Psoas muscle (tissue), 8 donors: ENCODE results near the gene DUSP18. TPM values are rescaled to one million over a fixed set of nuclear protein-coding genes. Genes with fewer than 3 reads are reported as not detected.
A peak's percentile ranks its signal among the peaks of the same experiment; 100 is the strongest.

ENCODE experiments used
- ATAC-seq, 4 donors: fragments of 200-7000 bp; cut with Tn5 transposase; one replicate each; pipeline ENCODE4 v1.9.1; 2020; ENCODE audit warnings: moderate library complexity in 3 of 4, mild to moderate bottlenecking in 2 of 4
- DNase-seq, 2 donors: peaks; one replicate each; pipeline ENCODE4 v3.0.0-alpha.2; 2020
- H3K27ac ChIP-seq: fragments of 200-600 bp; one replicate; pipeline ENCODE4 v1.8.0; 2022
- H3K27me3 ChIP-seq, 3 donors: fragments of 200-600 bp in 1 of 3; one replicate each; pipeline versions ENCODE4 v1.6.1 to v1.8.0; 2013 to 2022; ENCODE audit warnings: low read length in 2 of 3, mild to moderate bottlenecking in 2 of 3, moderate library complexity in 1 of 3; ENCODE audit not compliant: insufficient read depth in 3 of 3
- H3K36me3 ChIP-seq, 2 donors: fragments of 200-600 bp in 1 of 2; one replicate each; pipeline versions ENCODE4 v1.6.1 to v1.8.0; 2013 to 2022; ENCODE audit warnings: low read depth in 1 of 2, mild to moderate bottlenecking in 1 of 2, moderate library complexity in 1 of 2; ENCODE audit not compliant: insufficient read depth in 1 of 2
- H3K4me1 ChIP-seq: fragments of 200-600 bp; one replicate; pipeline ENCODE4 v1.8.0; 2022
- H3K4me3 ChIP-seq: fragments of 200-600 bp; one replicate; pipeline ENCODE4 v1.8.0; 2022; ENCODE audit warnings: mild to moderate bottlenecking
- H3K9me3 ChIP-seq: fragments of 200-600 bp; one replicate; pipeline ENCODE4 v1.8.0; 2022
- WGBS, 3 donors: extraction: QIAGEN DNeasy Blood & Tissue Kit; methylation state at CpG; one replicate each; pipeline versions ENCODE4 v1.1.6 to v1.1.7; 2013; 5-methylcytosine and 5-hydroxymethylcytosine counted together
- intact Hi-C, 2 donors: fragments of 100-400 bp; cut with DNase I; formaldehyde crosslinking; loops; one replicate each; pipeline versions ENCODE4 v1.11.0 to v1.14.2; 2022
- polyA plus RNA-seq, 3 donors: library from polyadenylated mRNA; stranded (reverse); fragments of 200-250 nt; gene quantifications; one replicate each; pipeline ENCODE4 v1.2.3, GENCODE V29; 2013
- total RNA-seq, 4 donors: library from RNA; stranded (reverse); fragmentation: NEBNext Ultra II Directional in 2 of 4; extraction: Animal tissue kit (Norgen Biotek cat#: 25700) in 2 of 4; gene quantifications; one replicate each; pipeline versions ENCODE4 v1.2.1 to v1.2.4, GENCODE V29; 2021 to 2023
- TF ChIP-seq, protein P1 (sequence below): fragments of 200-600 bp; IDR thresholded peaks from one replicate; pipeline ENCODE4 v1.8.0; 2022; ENCODE audit warnings: antibody characterized with exemption
- donor health status: healthy with polysubstance abuse.
- donor health status: DM: no; HTN: no; CAD: no; lungs with moderate emphysema.
- donor health status: Bipolar disorder and iron deficiency.
- donor health status: healthy.
- donor health status: DM: yes; HTN: yes; CAD: no.
- donor health status: DM: no; HTN: no; CAD: no.
- donor health status: DM: no; HTN: no; CAD: no.
- donor health status: DM: yes; HTN: yes; CAD: no.

The DUSP18 gene
- total and polyA plus RNA-seq, 7 donors: 0.65 to 3.8 (median 1.3) TPM

DNA sequence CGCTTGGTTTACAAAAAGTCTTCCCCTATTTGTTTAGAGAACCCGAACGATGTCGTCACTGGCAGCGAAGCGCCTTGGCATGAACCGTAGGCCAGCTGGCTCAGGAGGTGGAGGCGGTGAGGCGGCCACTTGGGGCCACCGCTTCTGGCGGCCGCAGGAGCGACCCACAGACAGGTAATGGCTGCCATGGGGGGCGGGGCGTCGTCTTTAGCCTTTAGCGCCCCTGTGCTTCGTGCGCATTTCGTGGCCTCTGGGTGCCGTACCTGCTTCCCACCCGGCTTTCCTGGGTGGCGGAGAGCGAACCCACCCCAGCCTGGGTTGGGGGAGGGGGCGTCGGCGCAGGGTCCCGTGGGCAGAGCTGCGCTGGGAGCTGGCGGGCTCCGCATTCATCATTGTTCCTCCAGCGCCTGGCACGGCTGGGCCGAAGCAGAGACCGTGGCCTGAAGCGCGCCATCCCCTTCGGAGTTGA lies 26.5 kb upstream of the DUSP18 start:
- Histone ChIP-seq H3K27ac (peak overlapping the region; percentile 47), H3K4me1 (peaks cover 7% of the 10 kb centered on the region), H3K4me3 (peak overlapping the region; percentile 73), H3K9me3 (no peaks in the 10 kb centered on the region), H3K36me3 (no peaks in the 10 kb centered on the region), H3K27me3 (peaks cover 0 to 7% (median 0%) of the 10 kb centered on the region in 3 donors)
- ATAC-seq: peak; percentile 68 to 82 (median 70)
- peak; percentile 44 to 76 for DNase-seq
- 1% methylated on average over 29 to 38 of the region's 38 CpGs for WGBS, 3 donors
- intact Hi-C loops: no loop called here
- TF ChIP-seq, protein P1, sequence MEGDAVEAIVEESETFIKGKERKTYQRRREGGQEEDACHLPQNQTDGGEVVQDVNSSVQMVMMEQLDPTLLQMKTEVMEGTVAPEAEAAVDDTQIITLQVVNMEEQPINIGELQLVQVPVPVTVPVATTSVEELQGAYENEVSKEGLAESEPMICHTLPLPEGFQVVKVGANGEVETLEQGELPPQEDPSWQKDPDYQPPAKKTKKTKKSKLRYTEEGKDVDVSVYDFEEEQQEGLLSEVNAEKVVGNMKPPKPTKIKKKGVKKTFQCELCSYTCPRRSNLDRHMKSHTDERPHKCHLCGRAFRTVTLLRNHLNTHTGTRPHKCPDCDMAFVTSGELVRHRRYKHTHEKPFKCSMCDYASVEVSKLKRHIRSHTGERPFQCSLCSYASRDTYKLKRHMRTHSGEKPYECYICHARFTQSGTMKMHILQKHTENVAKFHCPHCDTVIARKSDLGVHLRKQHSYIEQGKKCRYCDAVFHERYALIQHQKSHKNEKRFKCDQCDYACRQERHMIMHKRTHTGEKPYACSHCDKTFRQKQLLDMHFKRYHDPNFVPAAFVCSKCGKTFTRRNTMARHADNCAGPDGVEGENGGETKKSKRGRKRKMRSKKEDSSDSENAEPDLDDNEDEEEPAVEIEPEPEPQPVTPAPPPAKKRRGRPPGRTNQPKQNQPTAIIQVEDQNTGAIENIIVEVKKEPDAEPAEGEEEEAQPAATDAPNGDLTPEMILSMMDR: no peak

DNA sequence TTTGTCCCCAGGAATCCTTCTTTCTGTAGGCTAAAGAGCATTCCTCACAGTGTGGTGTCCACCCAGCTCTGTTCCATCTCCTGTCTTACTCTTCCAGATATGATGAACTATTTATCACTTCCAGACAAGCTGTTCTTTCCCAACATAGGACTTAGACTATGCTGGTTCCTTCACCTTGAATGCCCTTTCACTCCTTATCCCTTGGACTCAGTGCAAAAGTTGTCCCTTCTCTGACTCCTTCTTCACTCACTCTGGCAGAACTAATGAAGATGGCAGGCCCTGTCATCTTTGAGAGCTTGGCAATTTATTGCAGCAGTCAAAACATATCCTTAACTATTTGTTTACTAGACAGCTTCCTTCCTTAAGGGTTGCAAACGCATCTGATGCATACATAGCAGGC lies 23.5 kb upstream of the DUSP18 start:
- ATAC-seq: no peak

DNA sequence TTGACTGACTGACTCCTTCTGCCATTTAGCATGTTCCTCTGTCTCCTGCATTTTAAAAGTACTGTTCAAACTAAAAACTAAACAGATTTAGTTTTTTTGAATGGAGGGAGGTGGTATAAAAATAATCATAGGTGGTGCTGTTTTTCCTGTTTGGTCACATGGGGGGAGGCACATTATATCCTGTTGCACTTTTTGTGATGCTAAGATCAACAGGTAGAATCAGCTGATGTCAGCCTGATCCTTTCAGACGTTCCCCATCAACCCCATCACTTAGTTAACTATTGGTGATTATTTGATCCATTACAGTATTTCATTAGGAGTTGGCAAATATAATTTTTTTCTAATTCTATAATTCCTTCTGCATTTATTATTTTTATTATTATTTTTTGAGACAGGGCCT lies 21.9 kb upstream of the DUSP18 start:
- no peak overlapping the region for H3K27ac ChIP-seq
- no peaks in the 10 kb centered on the region for H3K27me3 ChIP-seq
- H3K4me1 ChIP-seq: no peaks in the 10 kb centered on the region
- no peaks in the 10 kb centered on the region for H3K36me3 ChIP-seq
- TF ChIP-seq, protein P1: no peak
- no peak for ATAC-seq
- DNase-seq: no peak
- intact Hi-C loops: no loop called here
- WGBS, 3 donors: 52 to 64% (median 55%) methylated on average over 1 of the region's 1 CpG
- no peak overlapping the region for H3K4me3 ChIP-seq
- no peaks in the 10 kb centered on the region for H3K9me3 ChIP-seq

More for the DNA sequence above, 23.5 kb upstream of the DUSP18 start:
- Histone ChIP-seq H3K4me3 (no peak overlapping the region), H3K36me3 (no peaks in the 10 kb centered on the region), H3K9me3 (no peaks in the 10 kb centered on the region), H3K27me3 (peaks cover 0 to 7% (median 0%) of the 10 kb centered on the region in 3 donors), H3K4me1 (peaks cover 7% of the 10 kb centered on the region), H3K27ac (no peak overlapping the region)
- no peak for DNase-seq
- 84 to 86% (median 86%) methylated on average over 1 of the region's 1 CpG for WGBS, 3 donors
- intact Hi-C loops: no loop called here
- TF ChIP-seq, protein P1: no peak

DNA sequence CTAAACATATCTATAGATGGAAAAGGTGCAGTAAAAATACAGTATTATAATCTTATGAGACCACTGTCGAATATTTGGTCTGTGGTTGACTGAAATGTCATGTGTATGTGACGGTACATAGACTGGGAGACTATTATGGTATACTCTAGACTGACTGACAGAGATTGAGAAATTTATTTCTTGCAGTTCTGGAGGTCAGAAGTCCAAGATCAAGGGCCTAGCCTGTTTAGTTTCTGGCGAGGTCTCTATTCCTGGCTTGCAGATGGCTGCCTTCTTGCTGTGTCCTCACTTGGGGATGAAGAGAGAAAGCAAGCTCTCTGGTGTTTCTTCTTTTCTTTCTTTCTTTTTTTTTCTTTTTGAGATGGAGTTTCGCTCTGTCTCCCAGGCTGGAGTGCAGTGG lies 19.7 kb upstream of the DUSP18 start:
- WGBS, 3 donors: 84 to 94% (median 89%) methylated on average over 4 of the region's 4 CpGs
- no peaks in the 10 kb centered on the region for H3K9me3 ChIP-seq
- H3K27ac ChIP-seq: no peak overlapping the region
- no peaks in the 10 kb centered on the region for H3K36me3 ChIP-seq
- ATAC-seq (no peak), DNase-seq (no peak)
- TF ChIP-seq, protein P1: no peak
- H3K27me3 ChIP-seq: no peaks in the 10 kb centered on the region
- H3K4me1 ChIP-seq: no peaks in the 10 kb centered on the region
- intact Hi-C loops: no loop called here
- H3K4me3 ChIP-seq: no peak overlapping the region

DNA sequence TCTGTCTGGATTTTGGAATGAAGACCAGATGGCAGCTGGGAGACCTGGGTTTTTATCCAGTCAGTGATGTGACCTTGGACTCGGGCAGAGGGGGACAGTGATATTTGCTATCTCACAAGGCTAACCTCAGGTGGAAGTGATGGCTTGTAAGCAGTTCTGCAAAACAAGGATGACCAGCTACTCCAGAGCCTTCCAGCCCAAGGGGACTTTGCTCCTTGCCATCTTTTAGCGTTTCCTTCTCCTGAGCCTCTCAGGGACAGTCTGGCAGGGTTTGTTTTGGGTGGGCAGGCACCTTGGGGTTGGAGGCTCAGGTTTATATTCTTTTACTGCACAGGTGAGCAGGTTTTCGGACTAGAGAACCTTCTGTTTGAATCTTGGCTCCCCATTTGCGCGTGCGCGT lies 17.5 kb upstream of the DUSP18 start:
- DNase-seq: no peak
- Histone ChIP-seq H3K4me1 (peaks cover 4% of the 10 kb centered on the region), H3K4me3 (no peak overlapping the region), H3K27me3 (no peaks in the 10 kb centered on the region), H3K9me3 (no peaks in the 10 kb centered on the region), H3K36me3 (no peaks in the 10 kb centered on the region), H3K27ac (no peak overlapping the region)
- intact Hi-C loops: no loop called here
- ATAC-seq: no peak
- TF ChIP-seq, protein P1: no peak
- WGBS, 3 donors: 84 to 87% (median 84%) methylated on average over 7 of the region's 7 CpGs
